ENCODE data around the gene ZBTB20. TPM values are rescaled to one million over a fixed set of nuclear protein-coding genes. Genes with fewer than 3 reads are reported as not detected.

Gene ZBTB20
- total RNA-seq, 1 experiment from 2014 or later: 3.7 TPM

DNA sequence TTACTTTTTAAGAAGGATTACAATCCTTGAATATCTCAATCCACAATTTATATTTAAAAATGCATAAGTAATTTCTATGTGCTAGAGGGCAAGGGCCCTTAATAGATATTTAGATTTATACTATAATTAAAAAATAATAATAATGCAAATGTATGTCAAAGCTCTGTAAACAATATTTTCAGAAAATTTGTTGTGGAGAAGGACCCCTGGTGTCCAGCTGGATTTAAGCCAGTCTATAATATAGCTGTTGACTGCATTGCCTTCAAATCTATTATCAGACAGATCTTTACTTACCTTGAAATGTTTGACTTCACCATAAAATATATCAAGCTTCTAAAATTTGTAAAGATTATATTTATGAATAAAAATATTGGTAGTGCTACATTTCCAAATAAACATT is 65.6 kb downstream of the ZBTB20 start:
- no peak overlapping the region for H3K4me3 ChIP-seq (ENCODE audit: low read length)
- no peak overlapping the region for H3K9ac ChIP-seq (ENCODE audit: low read length)
- H4K20me1 ChIP-seq (ENCODE audit: low read length): no peaks in the 10 kb centered on the region
- H3K9me3 ChIP-seq (ENCODE audit: low read length): no peaks in the 10 kb centered on the region
- intact Hi-C loops (cut with micrococcal nuclease): no loop called here
- H3K36me3 ChIP-seq (ENCODE audit: low read depth, low read length): no peaks in the 10 kb centered on the region
- TF ChIP-seq, protein P1, sequence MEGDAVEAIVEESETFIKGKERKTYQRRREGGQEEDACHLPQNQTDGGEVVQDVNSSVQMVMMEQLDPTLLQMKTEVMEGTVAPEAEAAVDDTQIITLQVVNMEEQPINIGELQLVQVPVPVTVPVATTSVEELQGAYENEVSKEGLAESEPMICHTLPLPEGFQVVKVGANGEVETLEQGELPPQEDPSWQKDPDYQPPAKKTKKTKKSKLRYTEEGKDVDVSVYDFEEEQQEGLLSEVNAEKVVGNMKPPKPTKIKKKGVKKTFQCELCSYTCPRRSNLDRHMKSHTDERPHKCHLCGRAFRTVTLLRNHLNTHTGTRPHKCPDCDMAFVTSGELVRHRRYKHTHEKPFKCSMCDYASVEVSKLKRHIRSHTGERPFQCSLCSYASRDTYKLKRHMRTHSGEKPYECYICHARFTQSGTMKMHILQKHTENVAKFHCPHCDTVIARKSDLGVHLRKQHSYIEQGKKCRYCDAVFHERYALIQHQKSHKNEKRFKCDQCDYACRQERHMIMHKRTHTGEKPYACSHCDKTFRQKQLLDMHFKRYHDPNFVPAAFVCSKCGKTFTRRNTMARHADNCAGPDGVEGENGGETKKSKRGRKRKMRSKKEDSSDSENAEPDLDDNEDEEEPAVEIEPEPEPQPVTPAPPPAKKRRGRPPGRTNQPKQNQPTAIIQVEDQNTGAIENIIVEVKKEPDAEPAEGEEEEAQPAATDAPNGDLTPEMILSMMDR (conservative IDR thresholded peaks at IDR 0.05; ENCODE audit: low read depth, low read length): no peak
- TF ChIP-seq EZH2phosphoT487 (IDR thresholded peaks at IDR 0.05; ENCODE audit: borderline replicate concordance, low read length): no peak
- TF ChIP-seq EZH2 (IDR thresholded peaks at IDR 0.05; ENCODE audit: low read length, unreplicated experiment): no peak
- no peaks in the 10 kb centered on the region for H3K27me3 ChIP-seq (ENCODE audit: low read length)
- ChIA-PET CTCF (no interaction called here), POLR2A (ENCODE audit: unreplicated experiment) (no interaction called here)
- no peaks in the 10 kb centered on the region for H3K79me2 ChIP-seq (ENCODE audit: low read length)
- no peaks in the 10 kb centered on the region for H3K9me2 ChIP-seq (replicated peaks; ENCODE audit: low read length)
- DNase-seq (no peak), ATAC-seq (no peak)
- H3K4me2 ChIP-seq (ENCODE audit: low read length): no peak overlapping the region
- H3K27ac ChIP-seq (ENCODE audit: low read length): no peak overlapping the region
- no TSS peak for BruUV-seq (replicated peaks)
- no peaks in the 10 kb centered on the region for H3K4me1 ChIP-seq (ENCODE audit: insufficient read depth, low read length)
- no peak overlapping the region for H2AFZ ChIP-seq (ENCODE audit: low read length)
- no peaks in the 10 kb centered on the region for H3F3A ChIP-seq (ENCODE audit: low read length, unreplicated experiment)

DNA sequence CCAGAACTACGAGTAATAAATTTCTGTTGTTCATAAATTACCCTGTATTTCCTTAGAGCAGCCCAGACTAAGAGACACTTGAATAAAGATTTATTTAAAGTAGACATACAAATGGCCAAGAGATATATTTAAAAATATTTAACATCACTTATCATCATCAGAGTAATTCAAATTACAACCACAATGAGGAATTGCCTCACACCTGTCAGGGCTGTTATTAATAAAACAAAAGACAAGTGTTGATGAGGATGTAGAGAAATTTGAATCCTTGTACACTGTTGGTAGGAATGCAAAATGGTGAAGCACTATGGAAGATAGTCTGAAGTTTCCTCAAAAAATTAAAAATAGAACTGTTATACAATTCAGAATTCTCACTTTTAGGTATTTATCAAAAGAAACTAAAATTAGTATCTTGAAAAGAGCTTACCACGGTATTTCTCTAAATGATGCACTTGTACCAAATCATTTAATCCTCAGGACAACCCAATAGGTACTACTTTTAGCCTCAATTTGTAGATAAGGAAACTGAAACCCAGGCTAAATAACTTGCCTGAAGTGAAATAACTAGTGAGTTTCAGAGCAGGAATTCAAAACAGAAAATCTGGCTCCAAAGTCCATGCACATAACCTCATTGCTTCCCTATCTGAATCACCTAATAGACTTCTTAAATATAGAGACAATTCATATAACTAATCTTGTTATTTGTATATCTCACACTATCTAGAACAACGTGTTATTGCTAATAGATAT is 69.4 kb downstream of the ZBTB20 start:
- no peak for DNase-seq
- BruUV-seq (replicated peaks): no TSS peak
- ChIA-PET CTCF (no interaction called here), POLR2A (ENCODE audit: unreplicated experiment) (no interaction called here)
- ATAC-seq: no peak
- Histone ChIP-seq H3F3A (ENCODE audit: low read length, unreplicated experiment) (no peaks in the 10 kb centered on the region), H3K36me3 (ENCODE audit: low read depth, low read length) (no peaks in the 10 kb centered on the region), H3K4me3 (ENCODE audit: low read length) (no peak overlapping the region), H3K27me3 (ENCODE audit: low read length) (no peaks in the 10 kb centered on the region), H3K9ac (ENCODE audit: low read length) (no peak overlapping the region), H3K4me2 (ENCODE audit: low read length) (no peak overlapping the region), H4K20me1 (ENCODE audit: low read length) (no peaks in the 10 kb centered on the region), H3K4me1 (ENCODE audit: insufficient read depth, low read length) (no peaks in the 10 kb centered on the region), H3K9me3 (ENCODE audit: low read length) (no peaks in the 10 kb centered on the region), H2AFZ (ENCODE audit: low read length) (no peak overlapping the region), H3K27ac (ENCODE audit: low read length) (no peak overlapping the region), H3K9me2 (replicated peaks; ENCODE audit: low read length) (no peaks in the 10 kb centered on the region), H3K79me2 (ENCODE audit: low read length) (no peaks in the 10 kb centered on the region)
- intact Hi-C loops (cut with micrococcal nuclease): no loop called here
- TF ChIP-seq EZH2phosphoT487 (IDR thresholded peaks at IDR 0.05; ENCODE audit: borderline replicate concordance, low read length): no peak
- TF ChIP-seq, protein P1 (conservative IDR thresholded peaks at IDR 0.05; ENCODE audit: low read depth, low read length): no peak
- TF ChIP-seq EZH2 (IDR thresholded peaks at IDR 0.05; ENCODE audit: low read length, unreplicated experiment): no peak

DNA sequence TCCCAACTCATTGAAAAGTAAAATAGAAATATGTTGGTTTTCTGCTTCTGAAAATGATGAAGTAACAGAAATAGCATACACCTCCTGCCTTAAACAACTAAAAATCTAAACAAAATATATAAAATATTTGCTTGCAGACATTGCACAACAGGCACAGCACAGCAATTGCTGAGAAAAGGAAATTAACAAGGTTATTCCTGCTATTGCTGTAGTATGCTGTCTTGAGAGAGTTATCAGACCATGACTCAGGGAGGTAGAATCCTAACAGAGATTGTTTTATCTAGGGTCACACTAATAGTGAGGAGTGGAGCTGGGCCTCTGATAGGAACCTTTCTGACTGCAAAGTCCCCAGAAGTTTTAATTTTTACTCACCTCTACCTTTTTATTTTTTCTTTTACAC is 72.6 kb downstream of the ZBTB20 start:
- Histone ChIP-seq H3K36me3 (ENCODE audit: low read depth, low read length) (no peaks in the 10 kb centered on the region), H3F3A (ENCODE audit: low read length, unreplicated experiment) (no peaks in the 10 kb centered on the region), H3K4me3 (ENCODE audit: low read length) (no peak overlapping the region), H3K27ac (ENCODE audit: low read length) (no peak overlapping the region), H3K27me3 (ENCODE audit: low read length) (no peaks in the 10 kb centered on the region), H3K9ac (ENCODE audit: low read length) (no peak overlapping the region), H3K4me1 (ENCODE audit: insufficient read depth, low read length) (no peaks in the 10 kb centered on the region), H3K9me3 (ENCODE audit: low read length) (no peaks in the 10 kb centered on the region), H3K79me2 (ENCODE audit: low read length) (no peaks in the 10 kb centered on the region), H2AFZ (ENCODE audit: low read length) (no peak overlapping the region), H3K9me2 (replicated peaks; ENCODE audit: low read length) (no peaks in the 10 kb centered on the region), H4K20me1 (ENCODE audit: low read length) (no peaks in the 10 kb centered on the region), H3K4me2 (ENCODE audit: low read length) (no peak overlapping the region)
- no TSS peak for BruUV-seq (replicated peaks)
- no peak for TF ChIP-seq EZH2 (IDR thresholded peaks at IDR 0.05; ENCODE audit: low read length, unreplicated experiment)
- TF ChIP-seq EZH2phosphoT487 (IDR thresholded peaks at IDR 0.05; ENCODE audit: borderline replicate concordance, low read length): no peak
- TF ChIP-seq, protein P1 (conservative IDR thresholded peaks at IDR 0.05; ENCODE audit: low read depth, low read length): no peak
- DNase-seq (no peak), ATAC-seq (no peak)
- ChIA-PET CTCF (no interaction called here), POLR2A (ENCODE audit: unreplicated experiment) (no interaction called here)
- intact Hi-C loops (cut with micrococcal nuclease): no loop called here

All from PC-3 (cell line).